ENCODE measurements around the gene REPIN1.

GRCh38 chr7:150340875-150341262 lies 27.8 kb upstream of the REPIN1 start:
- no peak for TF ChIP-seq EZH2phosphoT487 (IDR thresholded peaks at IDR 0.05; ENCODE audit: borderline replicate concordance, low read length)
- no peak for TF ChIP-seq CTCF (conservative IDR thresholded peaks at IDR 0.05; ENCODE audit: low read depth, low read length)
